Epithelial cell of prostate (primary cell): ENCODE measurements around the gene TP53.
"Not testable (repeated sequence)": the region's sequence is repeated elsewhere in the genome, so short reads cannot be mapped to it uniquely, and the experiment has no call there.

Experiments used
- DNase-seq: peaks from one replicate; pipeline ENCODE4 v3.0.0-alpha.2; 2011; ENCODE audit warnings: low read depth, low spot score
- H3K27ac ChIP-seq: fragments of 450-650 bp; 2 replicates; pipeline ENCODE4 v1.5.1; 2017; ENCODE audit warnings: mild to moderate bottlenecking

The TP53 gene

GRCh38 chr17:7640783-7641182 lies 46.5 kb downstream of the TP53 start:
- DNase-seq: no peak
- H3K27ac ChIP-seq: no peak overlapping the region

GRCh38 chr17:7636163-7636562 lies 51.1 kb downstream of the TP53 start:
- H3K27ac ChIP-seq: no peak overlapping the region
- DNase-seq: no peak

DNA sequence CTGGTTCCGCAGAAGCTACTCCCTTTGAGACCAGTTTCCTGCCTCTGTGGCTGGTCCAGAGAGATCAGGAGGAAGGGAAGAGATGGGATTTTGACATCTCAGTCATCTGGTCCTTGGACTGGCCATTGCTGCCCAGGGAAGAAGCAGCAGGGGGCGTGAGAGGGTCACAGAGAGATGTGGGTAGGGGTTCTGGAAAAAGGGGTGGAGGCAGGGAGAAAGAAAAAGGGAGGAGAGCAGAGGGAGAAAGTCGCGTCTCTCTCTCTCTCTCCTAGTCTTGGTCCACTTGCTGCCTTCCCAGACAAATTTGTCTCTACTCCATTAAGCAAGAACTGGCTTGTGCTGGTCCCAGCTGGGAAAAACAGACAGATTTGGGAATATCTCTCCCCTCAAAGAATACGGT lies 52.9 kb downstream of the TP53 start:
- DNase-seq: no peak
- no peak overlapping the region for H3K27ac ChIP-seq

GRCh38 chr17:7633093-7633492 lies 54.2 kb downstream of the TP53 start:
- no peak for DNase-seq
- no peak overlapping the region for H3K27ac ChIP-seq

DNA sequence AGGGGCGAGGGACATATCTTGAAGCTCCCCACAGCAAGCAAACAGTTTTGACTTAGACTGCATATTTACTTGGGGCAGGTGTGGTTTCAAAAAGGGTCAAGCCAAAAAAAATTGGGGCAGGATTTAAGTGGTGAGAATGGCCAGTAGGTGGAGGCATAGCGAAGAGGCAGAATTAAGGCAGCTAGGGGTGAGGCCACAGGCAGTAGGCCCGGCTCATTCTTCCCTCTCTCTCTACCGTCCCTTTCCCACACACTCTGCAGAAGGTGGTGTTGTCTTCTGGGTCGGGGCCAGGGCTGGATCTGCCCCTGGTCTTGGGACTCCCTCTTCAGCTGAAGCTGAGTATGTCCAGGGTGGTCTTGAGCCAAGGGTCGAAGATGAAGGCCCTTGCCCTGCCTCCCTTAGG lies 54.8 kb downstream of the TP53 start:
- DNase-seq: no peak
- no peak overlapping the region for H3K27ac ChIP-seq

GRCh38 chr17:7631398-7632380 lies 55.6 kb downstream of the TP53 start:
- no peak overlapping the region for H3K27ac ChIP-seq
- DNase-seq: no peak

DNA sequence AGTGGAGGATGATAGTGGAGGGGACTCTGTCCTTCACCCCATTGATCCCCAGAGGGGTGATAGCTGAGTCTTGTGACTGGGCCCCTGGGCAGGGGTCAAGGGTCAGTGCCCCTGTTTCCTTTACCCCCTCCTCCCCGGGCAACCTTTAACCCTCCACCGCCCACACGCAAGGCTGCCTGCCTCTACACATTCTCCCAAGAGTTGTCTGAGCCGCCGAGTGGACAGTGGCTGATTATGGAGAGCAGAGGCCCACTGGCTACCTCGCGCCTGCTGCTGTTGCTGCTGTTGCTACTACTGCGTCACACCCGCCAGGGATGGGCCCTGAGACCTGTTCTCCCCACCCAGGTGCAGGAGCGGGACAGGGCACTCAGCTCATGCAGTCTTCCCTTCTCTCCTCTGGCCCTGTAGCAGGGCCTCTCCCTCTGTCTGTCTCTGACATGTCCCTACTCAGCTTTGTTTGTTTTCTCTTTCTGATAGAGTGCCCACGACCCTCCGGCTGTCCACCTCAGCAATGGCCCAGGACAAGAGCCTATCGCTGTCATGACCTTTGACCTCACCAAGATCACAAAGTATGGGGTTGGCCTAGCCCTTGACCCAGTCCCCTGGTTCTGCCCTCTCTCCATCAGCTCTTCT lies 57.2 kb downstream of the TP53 start, which contains the start of gene SHBG:
Gene SHBG (plus strand): TSS at position 197 of the 633 bp plus-strand sequence. CDS start 38 bp downstream, at position 235.
- DNase-seq: no peak
- no peak within 1 kb of the TSS for H3K27ac ChIP-seq

DNA sequence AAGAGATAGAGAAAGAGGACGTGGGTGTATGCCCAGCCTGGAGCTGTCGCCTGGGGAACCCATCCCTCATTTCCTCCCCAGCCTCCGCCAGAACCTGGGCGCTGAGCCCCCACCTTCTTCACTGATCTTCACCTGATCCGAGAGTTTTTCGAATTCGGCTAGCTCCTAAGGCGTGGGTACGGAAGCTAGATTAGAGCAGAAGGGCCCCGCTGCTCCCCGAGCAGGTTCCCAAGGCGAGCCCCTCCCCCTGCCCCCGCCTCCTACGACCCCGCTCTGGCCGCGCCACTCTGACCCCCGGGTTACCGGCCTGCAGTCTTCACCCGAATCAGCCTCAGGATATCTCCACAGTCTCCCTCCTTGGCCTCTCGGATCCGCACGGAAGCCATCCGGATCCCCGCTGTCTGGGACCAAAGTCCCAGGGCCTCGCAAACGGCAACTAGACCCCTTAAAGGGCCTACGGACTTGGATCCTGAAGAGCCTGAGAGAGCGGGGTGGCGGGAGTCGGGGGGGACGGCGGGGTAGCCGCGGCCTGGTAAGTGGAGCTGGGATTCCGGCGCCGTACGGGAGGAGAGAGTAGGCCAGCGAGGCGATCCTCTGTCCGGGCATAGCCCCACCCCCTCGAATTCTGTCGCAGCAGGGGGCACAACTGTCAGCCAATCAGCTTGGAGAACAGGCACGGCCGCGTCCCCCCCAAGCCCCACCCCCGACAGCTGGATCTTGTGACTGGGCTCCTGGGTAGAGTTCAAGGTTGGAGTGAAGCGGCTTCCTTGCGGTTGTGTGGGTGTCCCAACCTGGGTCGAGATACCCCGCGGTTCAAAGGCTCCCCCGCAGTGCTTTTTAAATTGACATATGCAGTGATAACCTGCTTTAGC lies 59.8 kb downstream of the TP53 start, which contains the start of gene SAT2:
Gene SAT2 (minus strand): TSS at position 572 of the 872 bp plus-strand sequence. CDS start 186 bp downstream, at position 386.
- peak; percentile 31 for DNase-seq
- peak within 1 kb of the TSS; percentile 34 for H3K27ac ChIP-seq

- DNase-seq: no peak
- peak overlapping the region; percentile 34 for H3K27ac ChIP-seq
These were observed 60.4 kb downstream of the TP53 start for GRCh38 chr17:7626956-7627249.

- no peak overlapping the region for H3K27ac ChIP-seq
- DNase-seq: no peak
These were observed 61.0 kb downstream of the TP53 start for GRCh38 chr17:7626307-7626706.

DNA sequence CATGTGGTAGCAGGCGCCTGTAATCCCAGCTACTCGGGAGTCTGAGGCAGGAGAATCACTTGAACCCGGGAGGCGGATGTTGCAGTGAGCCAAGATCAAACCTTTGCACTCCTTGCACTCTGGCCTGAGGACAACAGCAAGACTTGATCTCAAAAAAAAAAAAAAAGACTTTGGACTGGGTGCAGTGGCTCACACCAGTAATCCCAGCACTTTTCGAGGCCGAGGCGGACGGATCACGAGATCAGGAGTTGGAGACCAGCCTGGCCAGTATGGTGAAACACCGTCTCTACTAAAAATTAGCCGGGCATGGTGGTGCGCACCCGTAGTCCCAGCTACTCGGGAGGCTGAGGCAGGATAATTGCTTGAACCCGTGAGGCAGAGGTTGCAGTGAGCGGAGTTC lies 61.5 kb downstream of the TP53 start:
- not testable (repeated sequence) for H3K27ac ChIP-seq, DNase-seq

DNA sequence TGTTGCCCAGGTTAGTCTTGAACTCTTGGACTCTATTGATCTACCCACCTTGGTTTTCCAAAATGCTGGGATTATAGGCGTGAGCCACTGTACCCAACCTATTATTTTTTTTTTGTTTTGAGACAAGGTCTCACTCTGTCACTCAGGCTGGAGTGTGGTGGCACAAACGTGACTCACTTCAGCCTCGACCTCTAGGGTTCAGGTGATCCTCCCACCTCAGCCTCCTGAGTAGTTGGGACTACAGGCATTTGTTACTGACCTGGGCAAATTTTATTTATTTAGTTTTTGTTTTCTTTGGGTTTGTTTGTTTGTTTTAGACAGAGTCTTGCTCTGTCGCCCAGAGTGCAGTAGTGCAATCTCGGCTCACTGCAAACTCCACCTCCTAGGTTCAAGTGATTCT lies 63.6 kb downstream of the TP53 start:
- no peak for DNase-seq
- H3K27ac ChIP-seq: no peak overlapping the region

GRCh38 chr17:7620835-7621234 lies 66.5 kb downstream of the TP53 start:
- no peak overlapping the region for H3K27ac ChIP-seq
- DNase-seq: no peak

DNA sequence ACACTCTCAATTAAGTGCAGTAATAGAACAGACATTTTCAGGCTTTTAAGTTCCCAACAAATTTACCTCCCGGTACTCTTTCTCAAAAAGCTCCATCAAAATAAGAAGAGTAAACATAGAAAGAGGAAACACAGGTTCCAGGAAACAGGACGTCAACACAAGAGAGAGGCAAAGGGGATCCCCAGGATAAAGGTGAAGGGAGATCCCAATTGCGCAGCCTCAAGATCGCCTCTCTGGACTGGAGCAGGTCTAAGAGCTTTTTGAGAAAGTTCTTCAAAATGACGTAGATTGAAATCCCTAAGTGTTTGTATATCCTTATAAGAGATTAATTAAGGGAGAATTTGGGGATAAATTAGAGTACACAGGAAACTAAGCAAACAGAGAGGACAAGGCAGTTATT lies 68.7 kb downstream of the TP53 start:
- no peak for DNase-seq
- no peak overlapping the region for H3K27ac ChIP-seq
